GM12878 (cell line): ENCODE measurements around the gene FMNL3. TPM values are rescaled to one million over a fixed set of nuclear protein-coding genes. Genes with fewer than 3 reads are reported as not detected.
A peak's percentile ranks its signal among the peaks of the same experiment; 100 is the strongest.

Experiments
- BACH1 ChIP-seq: fragments of 450-650 bp; IDR thresholded peaks from 2 replicates; pipeline ENCODE4 v1.6.1; 2017; ENCODE audit warnings: mild to moderate bottlenecking, borderline replicate concordance
- CBX5 ChIP-seq: sonication (generic); IDR thresholded peaks from 2 replicates; pipeline ENCODE4 v1.6.1; 2016; ENCODE audit warnings: low read depth, moderate library complexity, mild to moderate bottlenecking, inconsistent platforms
- CHD1 ChIP-seq: IDR thresholded peaks from 2 replicates; pipeline ENCODE4 v1.6.1; 2012; ENCODE audit warnings: low read depth, low read length, improper control_type of control experiment
- DPF2 ChIP-seq: fragments of 450-650 bp; IDR thresholded peaks from 2 replicates; pipeline ENCODE4 v1.6.1; 2017; ENCODE audit warnings: mild to moderate bottlenecking
- LARP7 ChIP-seq: fragments of 450-650 bp; IDR thresholded peaks from 2 replicates; pipeline ENCODE4 v1.6.1; 2017; ENCODE audit warnings: mild to moderate bottlenecking
- MEF2A ChIP-seq: IDR thresholded peaks from 2 replicates; pipeline ENCODE4 v1.6.1; 2011; ENCODE audit warnings: low read depth, mild to moderate bottlenecking, low read length, moderate library complexity; ENCODE audit not compliant: insufficient read depth
- MEF2B ChIP-seq: fragments of 450-650 bp; IDR thresholded peaks from 2 replicates; pipeline ENCODE4 v1.6.1; 2018; ENCODE audit warnings: mild to moderate bottlenecking, moderate library complexity; ENCODE audit not compliant: partially characterized antibody, poor library complexity, severe bottlenecking
- NBN ChIP-seq: fragments of 450-650 bp; IDR thresholded peaks from 2 replicates; pipeline ENCODE4 v1.6.1; 2016
- PAX5 ChIP-seq: IDR thresholded peaks from 2 replicates; pipeline ENCODE4 v1.6.1; 2011; ENCODE audit warnings: low read depth, low read length, borderline replicate concordance
- PML ChIP-seq: IDR thresholded peaks from 2 replicates; pipeline ENCODE4 v1.6.1; 2012; ENCODE audit warnings: low read length, inconsistent platforms
- POU2F2 ChIP-seq: IDR thresholded peaks from 3 replicates; pipeline ENCODE4 v1.6.1; 2011; ENCODE audit warnings: low read depth, mild to moderate bottlenecking, low read length, borderline replicate concordance
- RB1 ChIP-seq: fragments of 450-650 bp; formaldehyde crosslinking; IDR thresholded peaks from 2 replicates; pipeline ENCODE4 v1.6.1; 2017; ENCODE audit warnings: mild to moderate bottlenecking, borderline replicate concordance
- RBBP5 ChIP-seq: fragments of 200-600 bp; sonication (generic); conservative IDR thresholded peaks from 2 replicates; pipeline ENCODE4 v1.6.1; 2016
- SP1 ChIP-seq: IDR thresholded peaks from one replicate; pipeline ENCODE4 v1.6.1; 2011; ENCODE audit warnings: low read depth, low read length
- STAT3 ChIP-seq: IDR thresholded peaks from 2 replicates; pipeline ENCODE4 v1.6.1; 2011; ENCODE audit warnings: low read depth, low read length, improper control_type of control experiment
- SUPT20H ChIP-seq: IDR thresholded peaks from 2 replicates; pipeline ENCODE4 v1.6.1; 2011; ENCODE audit warnings: low read depth, mild to moderate bottlenecking, low read length, moderate library complexity, borderline replicate concordance; ENCODE audit not compliant: control insufficient read depth
- TAF1 ChIP-seq: IDR thresholded peaks from 2 replicates; pipeline ENCODE4 v1.6.1; 2011; ENCODE audit warnings: mild to moderate bottlenecking, low read depth, low read length, borderline replicate concordance
- TARDBP ChIP-seq: IDR thresholded peaks from 2 replicates; pipeline ENCODE4 v1.6.1; 2016; ENCODE audit warnings: borderline replicate concordance
- TBL1XR1 ChIP-seq: IDR thresholded peaks from 2 replicates; pipeline ENCODE4 v1.6.1; 2012; ENCODE audit warnings: low read depth, low read length, improper control_type of control experiment
- YBX1 ChIP-seq: fragments of 450-650 bp; IDR thresholded peaks from 2 replicates; pipeline ENCODE4 v1.6.1; 2016; ENCODE audit warnings: antibody characterized with exemption
- ZNF217 ChIP-seq: fragments of 450-650 bp; IDR thresholded peaks from 2 replicates; pipeline ENCODE4 v1.6.1; 2017; ENCODE audit warnings: antibody characterized with exemption, mild to moderate bottlenecking
- polyA plus RNA-seq, 11 experiments: library from polyadenylated mRNA; depleted of rRNA in 4 of 11; unstranded in 6 of 11; stranded (reverse) in 5 of 11; fragments of >200 nt; fragmentation: Nextera tagmentation in 4 of 11; fragmentation: Illumina TruSeq in 1 of 11; extraction: Ambion mirVana in 4 of 11; extraction: Trizol in 1 of 11; gene quantifications; 1 replicate in 1 of 11; 2 replicates in 10 of 11; pipeline versions ENCODE4 v1.2.1 to v1.2.3, GENCODE V29; 2011 to 2016; ENCODE audit warnings: inconsistent platforms in 2 of 11, missing spikeins in 2 of 11, low read depth in 1 of 11
- total RNA-seq, 4 experiments: library from RNA; depleted of rRNA in 3 of 4; stranded (reverse); fragments of >200 nt in 3 of 4; fragmentation: Illumina TruSeq in 1 of 4; extraction: Trizol in 1 of 4; gene quantifications; 2 replicates each; pipeline versions ENCODE4 v1.2.1 to v1.2.3, GENCODE V29; 2013 to 2021
- TF ChIP-seq, protein P1 (sequence below): fragments of 450-650 bp; IDR thresholded peaks from 2 replicates; pipeline ENCODE4 v1.6.1; 2018; ENCODE audit warnings: mild to moderate bottlenecking, low read depth, moderate library complexity; ENCODE audit not compliant: partially characterized antibody
- TF ChIP-seq, protein P2 (sequence below): IDR thresholded peaks from 2 replicates; pipeline ENCODE4 v1.6.1; 2011; ENCODE audit warnings: borderline replicate concordance, low read depth, mild to moderate bottlenecking, moderate library complexity, mixed read lengths, low read length; ENCODE audit not compliant: insufficient read depth; ENCODE audit errors: extremely low read length
- TF ChIP-seq, protein P3 (sequence below): fragments of 450-650 bp; conservative IDR thresholded peaks from 2 replicates; pipeline ENCODE4 v1.6.1; 2017; ENCODE audit warnings: mild to moderate bottlenecking, moderate library complexity
- TF ChIP-seq, protein P4 (sequence below): fragments of 150-350 bp; IDR thresholded peaks from 2 replicates; pipeline ENCODE4 v1.6.1; 2014; ENCODE audit warnings: mild to moderate bottlenecking, low read depth, low read length

FMNL3 gene
- total and polyA plus RNA-seq, 10 of the 15 experiments (the other 5 are each of a cell fraction or from before 2014, with no cell fraction given), result 3.0 to 64.9 (median 30.9) TPM

DNA sequence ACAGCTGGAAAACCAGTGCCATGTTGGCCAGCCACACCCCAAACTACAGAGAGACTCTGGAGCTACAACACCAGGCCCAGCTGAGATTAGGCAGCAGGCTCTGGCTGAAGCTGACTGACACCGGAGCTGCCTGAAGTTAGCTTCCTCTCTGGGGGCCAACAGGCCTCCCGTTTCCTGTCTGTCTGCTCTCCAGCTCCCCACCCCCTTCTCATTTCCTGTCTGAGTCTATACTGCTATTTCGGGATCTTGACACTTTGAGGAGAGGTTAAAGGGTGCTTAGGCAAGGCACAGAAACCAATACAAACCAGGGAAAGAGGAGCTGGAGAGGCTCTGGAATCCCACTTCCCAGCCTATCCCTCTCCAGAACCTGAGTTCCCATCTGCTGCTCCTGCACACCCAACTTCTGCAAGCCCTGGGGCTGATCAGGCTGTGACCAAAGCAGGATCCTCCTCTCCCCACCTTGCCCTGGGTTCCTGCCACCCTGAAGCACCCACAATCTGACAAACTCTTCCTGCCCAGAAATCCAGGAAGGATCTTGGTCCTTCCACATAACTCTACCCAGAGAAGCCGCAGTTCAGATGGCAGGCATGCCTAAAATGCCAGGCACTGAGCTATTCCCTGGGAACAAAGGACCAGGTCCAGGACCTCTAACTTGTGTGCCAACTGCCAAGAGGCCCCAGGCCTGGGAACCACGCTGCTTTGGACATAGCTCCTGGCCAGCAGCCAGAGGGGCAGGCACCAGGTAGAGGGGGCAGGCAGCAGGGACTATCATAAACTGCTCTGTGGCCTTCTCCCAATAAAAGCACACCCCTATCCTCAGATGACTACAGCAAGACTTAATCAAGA lies 44.0 kb downstream of the FMNL3 start (continued):
- TF ChIP-seq, protein P1, sequence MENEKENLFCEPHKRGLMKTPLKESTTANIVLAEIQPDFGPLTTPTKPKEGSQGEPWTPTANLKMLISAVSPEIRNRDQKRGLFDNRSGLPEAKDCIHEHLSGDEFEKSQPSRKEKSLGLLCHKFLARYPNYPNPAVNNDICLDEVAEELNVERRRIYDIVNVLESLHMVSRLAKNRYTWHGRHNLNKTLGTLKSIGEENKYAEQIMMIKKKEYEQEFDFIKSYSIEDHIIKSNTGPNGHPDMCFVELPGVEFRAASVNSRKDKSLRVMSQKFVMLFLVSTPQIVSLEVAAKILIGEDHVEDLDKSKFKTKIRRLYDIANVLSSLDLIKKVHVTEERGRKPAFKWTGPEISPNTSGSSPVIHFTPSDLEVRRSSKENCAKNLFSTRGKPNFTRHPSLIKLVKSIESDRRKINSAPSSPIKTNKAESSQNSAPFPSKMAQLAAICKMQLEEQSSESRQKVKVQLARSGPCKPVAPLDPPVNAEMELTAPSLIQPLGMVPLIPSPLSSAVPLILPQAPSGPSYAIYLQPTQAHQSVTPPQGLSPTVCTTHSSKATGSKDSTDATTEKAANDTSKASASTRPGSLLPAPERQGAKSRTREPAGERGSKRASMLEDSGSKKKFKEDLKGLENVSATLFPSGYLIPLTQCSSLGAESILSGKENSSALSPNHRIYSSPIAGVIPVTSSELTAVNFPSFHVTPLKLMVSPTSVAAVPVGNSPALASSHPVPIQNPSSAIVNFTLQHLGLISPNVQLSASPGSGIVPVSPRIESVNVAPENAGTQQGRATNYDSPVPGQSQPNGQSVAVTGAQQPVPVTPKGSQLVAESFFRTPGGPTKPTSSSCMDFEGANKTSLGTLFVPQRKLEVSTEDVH, result no peak
- TF ChIP-seq POU2F2, result peak; percentile 73; the same call in 2 of the 3 replicates
- TF ChIP-seq LARP7, result no peak
- peak; percentile 96 for TF ChIP-seq TBL1XR1
- TF ChIP-seq SP1, result peak; percentile 93
- TF ChIP-seq, protein P2, sequence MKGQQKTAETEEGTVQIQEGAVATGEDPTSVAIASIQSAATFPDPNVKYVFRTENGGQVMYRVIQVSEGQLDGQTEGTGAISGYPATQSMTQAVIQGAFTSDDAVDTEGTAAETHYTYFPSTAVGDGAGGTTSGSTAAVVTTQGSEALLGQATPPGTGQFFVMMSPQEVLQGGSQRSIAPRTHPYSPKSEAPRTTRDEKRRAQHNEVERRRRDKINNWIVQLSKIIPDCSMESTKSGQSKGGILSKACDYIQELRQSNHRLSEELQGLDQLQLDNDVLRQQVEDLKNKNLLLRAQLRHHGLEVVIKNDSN, result no peak
- 0 out of 2 replicates have a peak, but pooled peaks have one; percentile 73 for TF ChIP-seq RBBP5
- TF ChIP-seq PML, result peak; percentile 81
- TF ChIP-seq MEF2B, result peak; percentile 95
- no peak for TF ChIP-seq ZNF217
- no peak; the same call in 1 of the 2 replicates for TF ChIP-seq DPF2
- peak; percentile 99 for TF ChIP-seq MEF2A
- peak; percentile 70; the same call in 1 of the 2 replicates for TF ChIP-seq TAF1
- no peak for TF ChIP-seq YBX1
- TF ChIP-seq TARDBP, result no peak
- TF ChIP-seq PAX5, result peak; percentile 72; the same call in 1 of the 2 replicates
- TF ChIP-seq, protein P3, sequence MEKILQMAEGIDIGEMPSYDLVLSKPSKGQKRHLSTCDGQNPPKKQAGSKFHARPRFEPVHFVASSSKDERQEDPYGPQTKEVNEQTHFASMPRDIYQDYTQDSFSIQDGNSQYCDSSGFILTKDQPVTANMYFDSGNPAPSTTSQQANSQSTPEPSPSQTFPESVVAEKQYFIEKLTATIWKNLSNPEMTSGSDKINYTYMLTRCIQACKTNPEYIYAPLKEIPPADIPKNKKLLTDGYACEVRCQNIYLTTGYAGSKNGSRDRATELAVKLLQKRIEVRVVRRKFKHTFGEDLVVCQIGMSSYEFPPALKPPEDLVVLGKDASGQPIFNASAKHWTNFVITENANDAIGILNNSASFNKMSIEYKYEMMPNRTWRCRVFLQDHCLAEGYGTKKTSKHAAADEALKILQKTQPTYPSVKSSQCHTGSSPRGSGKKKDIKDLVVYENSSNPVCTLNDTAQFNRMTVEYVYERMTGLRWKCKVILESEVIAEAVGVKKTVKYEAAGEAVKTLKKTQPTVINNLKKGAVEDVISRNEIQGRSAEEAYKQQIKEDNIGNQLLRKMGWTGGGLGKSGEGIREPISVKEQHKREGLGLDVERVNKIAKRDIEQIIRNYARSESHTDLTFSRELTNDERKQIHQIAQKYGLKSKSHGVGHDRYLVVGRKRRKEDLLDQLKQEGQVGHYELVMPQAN, result no peak
- no peak for TF ChIP-seq CHD1
- peak; percentile 88; the same call in 1 of the 2 replicates for TF ChIP-seq CBX5
- TF ChIP-seq SUPT20H, result no peak
- no peak for TF ChIP-seq STAT3
- TF ChIP-seq, protein P4, sequence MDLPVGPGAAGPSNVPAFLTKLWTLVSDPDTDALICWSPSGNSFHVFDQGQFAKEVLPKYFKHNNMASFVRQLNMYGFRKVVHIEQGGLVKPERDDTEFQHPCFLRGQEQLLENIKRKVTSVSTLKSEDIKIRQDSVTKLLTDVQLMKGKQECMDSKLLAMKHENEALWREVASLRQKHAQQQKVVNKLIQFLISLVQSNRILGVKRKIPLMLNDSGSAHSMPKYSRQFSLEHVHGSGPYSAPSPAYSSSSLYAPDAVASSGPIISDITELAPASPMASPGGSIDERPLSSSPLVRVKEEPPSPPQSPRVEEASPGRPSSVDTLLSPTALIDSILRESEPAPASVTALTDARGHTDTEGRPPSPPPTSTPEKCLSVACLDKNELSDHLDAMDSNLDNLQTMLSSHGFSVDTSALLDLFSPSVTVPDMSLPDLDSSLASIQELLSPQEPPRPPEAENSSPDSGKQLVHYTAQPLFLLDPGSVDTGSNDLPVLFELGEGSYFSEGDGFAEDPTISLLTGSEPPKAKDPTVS, result no peak
- peak; percentile 75 for TF ChIP-seq NBN
- TF ChIP-seq BACH1, result no peak
- TF ChIP-seq RB1, result no peak
